T-helper 22 cell (primary cell): ENCODE measurements around the gene CFAP69.
"Not testable (repeated sequence)": the region's sequence is repeated elsewhere in the genome, so short reads cannot be mapped to it uniquely, and the experiment has no call there.

ENCODE experiments used
- DNase-seq: peaks from one replicate; pipeline ENCODE4 v3.0.0-alpha.2; 2020; ENCODE audit warnings: low read depth

CFAP69 gene

GRCh38 chr7:90231304-90231703, 13.7 kb upstream of the CFAP69 start:
- DNase-seq: no peak

GRCh38 chr7:90232430-90232829, 12.5 kb upstream of the CFAP69 start:
- no peak for DNase-seq

GRCh38 chr7:90233569-90233968, 11.4 kb upstream of the CFAP69 start:
- no peak for DNase-seq

- no peak for DNase-seq
These were observed 8.2 kb upstream of the CFAP69 start for GRCh38 chr7:90236721-90237289.

GRCh38 chr7:90238022-90238421, 7.0 kb upstream of the CFAP69 start:
- DNase-seq: no peak

- no peak for DNase-seq
These were observed 6.4 kb upstream of the CFAP69 start for GRCh38 chr7:90238583-90238982.

GRCh38 chr7:90239050-90239449, 5.9 kb upstream of the CFAP69 start:
- DNase-seq: no peak

- DNase-seq: no peak
These were observed 5.2 kb upstream of the CFAP69 start for GRCh38 chr7:90239625-90240228.

GRCh38 chr7:90242369-90243168, 2.4 kb upstream of the CFAP69 start:
- no peak for DNase-seq

- DNase-seq: no peak
These were observed 1.4 kb upstream of the CFAP69 start for GRCh38 chr7:90243556-90243955.

GRCh38 chr7:90244565-90244908, 437 bp upstream of the CFAP69 start:
- DNase-seq: no peak

- no peak for DNase-seq
These were observed 1.2 kb downstream of the CFAP69 start for GRCh38 chr7:90246171-90246570.

GRCh38 chr7:90248706-90249105, 3.7 kb downstream of the CFAP69 start:
- DNase-seq: no peak

GRCh38 chr7:90250601-90251303, 5.8 kb downstream of the CFAP69 start:
- no peak for DNase-seq

GRCh38 chr7:90251304-90251635, 6.3 kb downstream of the CFAP69 start:
- DNase-seq: no peak

GRCh38 chr7:90256011-90256410, 11.0 kb downstream of the CFAP69 start:
- DNase-seq: not testable (repeated sequence)

- DNase-seq: no peak
These were observed 11.8 kb downstream of the CFAP69 start for GRCh38 chr7:90256778-90257177.

GRCh38 chr7:90261441-90261840, 16.5 kb downstream of the CFAP69 start:
- no peak for DNase-seq

- DNase-seq: no peak
These were observed 17.5 kb downstream of the CFAP69 start for GRCh38 chr7:90262438-90262837.

- DNase-seq: no peak
These were observed 21.8 kb downstream of the CFAP69 start for GRCh38 chr7:90266808-90267207.

GRCh38 chr7:90267263-90267858, 22.4 kb downstream of the CFAP69 start:
- DNase-seq: no peak

- DNase-seq: no peak
These were observed 24.2 kb downstream of the CFAP69 start for GRCh38 chr7:90269163-90269562.
